Karpas-422 (cell line): ENCODE results near the gene SV2B. TPM values are rescaled to one million over a fixed set of nuclear protein-coding genes. Genes with fewer than 3 reads are reported as not detected.

Experiments used
- DNase-seq: peaks from one replicate; pipeline ENCODE4 v3.0.0-alpha.2; 2015
- H2AFZ ChIP-seq: fragments of 200-600 bp; sonication (generic); 2 replicates; pipeline ENCODE4 v1.6.1; 2014; ENCODE audit warnings: antibody characterized with exemption, low read length, mixed read lengths
- H3K27ac ChIP-seq: fragments of 200-600 bp; sonication (generic); 2 replicates; pipeline ENCODE4 v1.5.1; 2014; ENCODE audit warnings: mild to moderate bottlenecking, low read length, moderate library complexity
- H3K27me3 ChIP-seq: fragments of 200-600 bp; sonication (generic); 2 replicates; pipeline ENCODE4 v1.6.1; 2014; ENCODE audit warnings: low read length, mixed read lengths
- H3K36me3 ChIP-seq: fragments of 200-600 bp; sonication (generic); 2 replicates; pipeline ENCODE4 v1.6.1; 2014; ENCODE audit warnings: low read length, mixed read lengths; ENCODE audit not compliant: insufficient read depth
- H3K4me1 ChIP-seq: fragments of 200-600 bp; sonication (generic); 2 replicates; pipeline ENCODE4 v1.6.1; 2014; ENCODE audit warnings: mild to moderate bottlenecking, low read length, mixed read lengths
- H3K4me2 ChIP-seq: fragments of 200-600 bp; sonication (generic); 2 replicates; pipeline ENCODE4 v1.6.1; 2014; ENCODE audit warnings: low read length, low read depth, mild to moderate bottlenecking; ENCODE audit not compliant: poor library complexity, severe bottlenecking
- H3K4me3 ChIP-seq: fragments of 200-600 bp; sonication (generic); 2 replicates; pipeline ENCODE4 v1.5.1; 2014; ENCODE audit warnings: mild to moderate bottlenecking, antibody characterized with exemption, low read length, mixed read lengths
- H3K79me2 ChIP-seq: fragments of 200-600 bp; sonication (generic); 2 replicates; pipeline ENCODE4 v1.6.1; 2014; ENCODE audit warnings: mild to moderate bottlenecking, low read length, mixed read lengths
- H3K9ac ChIP-seq: fragments of 200-600 bp; sonication (generic); 2 replicates; pipeline ENCODE4 v1.6.0; 2014; ENCODE audit warnings: low read length
- H3K9me2 ChIP-seq: fragments of 200-600 bp; sonication (generic), shearing (Covaris generic); replicated peaks from 2 replicates; pipeline ENCODE4 v1.6.0; 2014; ENCODE audit warnings: mild to moderate bottlenecking, low read length, moderate library complexity; ENCODE audit not compliant: insufficient read depth
- H3K9me3 ChIP-seq: fragments of 300-700, 200-600 bp; sonication (generic); 2 replicates; pipeline ENCODE4 v1.6.1; 2014; ENCODE audit warnings: low read length, mixed read lengths
- H4K20me1 ChIP-seq: fragments of 200-600 bp; sonication (generic); 2 replicates; pipeline ENCODE4 v1.6.1; 2014; ENCODE audit warnings: mild to moderate bottlenecking, antibody characterized with exemption, low read length, low read depth; ENCODE audit not compliant: insufficient read depth
- total RNA-seq: library from RNA; depleted of rRNA; stranded (reverse); fragments of >200 nt; shearing (Covaris generic); gene quantifications from 2 replicates; pipeline ENCODE4 v1.2.3, GENCODE V29; 2014; ENCODE audit warnings: low replicate concordance

The SV2B gene
- total RNA-seq, 1 experiment from 2014 or later: 0.26 TPM

- Histone ChIP-seq H3K79me2 (no peaks in the 10 kb centered on the region), H4K20me1 (no peaks in the 10 kb centered on the region), H2AFZ (no peak overlapping the region), H3K4me3 (no peak overlapping the region), H3K4me1 (no peaks in the 10 kb centered on the region), H3K4me2 (no peak overlapping the region), H3K27me3 (no peaks in the 10 kb centered on the region), H3K36me3 (no peaks in the 10 kb centered on the region), H3K9me3 (no peaks in the 10 kb centered on the region), H3K27ac (no peak overlapping the region), H3K9ac (no peak overlapping the region), H3K9me2 (no peaks in the 10 kb centered on the region)
- no peak for DNase-seq
Measured at GRCh38 chr15:91209318-91209717, 109.3 kb downstream of the SV2B start.

GRCh38 chr15:91209726-91210125 is 109.7 kb downstream of the SV2B start:
- H3K9ac ChIP-seq: no peak overlapping the region

GRCh38 chr15:91214675-91215590 is 114.9 kb downstream of the SV2B start:
- H4K20me1 ChIP-seq: no peaks in the 10 kb centered on the region

More at GRCh38 chr15:91209726-91210125, 109.7 kb downstream of the SV2B start:
- Histone ChIP-seq H3K9me2 (no peaks in the 10 kb centered on the region), H3K4me3 (no peak overlapping the region), H3K27ac (no peak overlapping the region), H3K79me2 (no peaks in the 10 kb centered on the region), H3K9me3 (no peaks in the 10 kb centered on the region), H3K4me1 (no peaks in the 10 kb centered on the region), H4K20me1 (no peaks in the 10 kb centered on the region), H2AFZ (no peak overlapping the region), H3K4me2 (no peak overlapping the region), H3K27me3 (no peaks in the 10 kb centered on the region), H3K36me3 (no peaks in the 10 kb centered on the region)
- DNase-seq: no peak

GRCh38 chr15:91216000-91216399 is 115.9 kb downstream of the SV2B start:
- Histone ChIP-seq H3K79me2 (no peaks in the 10 kb centered on the region), H3K4me3 (no peak overlapping the region), H3K27ac (no peak overlapping the region), H3K9me2 (no peaks in the 10 kb centered on the region), H3K36me3 (no peaks in the 10 kb centered on the region), H3K9ac (no peak overlapping the region), H4K20me1 (no peaks in the 10 kb centered on the region), H3K4me1 (no peaks in the 10 kb centered on the region), H3K9me3 (no peaks in the 10 kb centered on the region), H2AFZ (no peak overlapping the region), H3K27me3 (no peaks in the 10 kb centered on the region), H3K4me2 (no peak overlapping the region)
- no peak for DNase-seq

More at GRCh38 chr15:91214675-91215590, 114.9 kb downstream of the SV2B start:
- no peak overlapping the region for H3K9ac ChIP-seq
- no peak for DNase-seq
- H3K79me2 ChIP-seq: no peaks in the 10 kb centered on the region
- no peaks in the 10 kb centered on the region for H3K36me3 ChIP-seq
- H2AFZ ChIP-seq: no peak overlapping the region
- no peaks in the 10 kb centered on the region for H3K4me1 ChIP-seq
- H3K9me2 ChIP-seq: no peaks in the 10 kb centered on the region
- H3K4me3 ChIP-seq: no peak overlapping the region
- H3K9me3 ChIP-seq: no peaks in the 10 kb centered on the region
- no peaks in the 10 kb centered on the region for H3K27me3 ChIP-seq
- no peak overlapping the region for H3K27ac ChIP-seq
- no peak overlapping the region for H3K4me2 ChIP-seq

GRCh38 chr15:91219206-91219605 is 119.1 kb downstream of the SV2B start:
- H3K9me2 ChIP-seq: no peaks in the 10 kb centered on the region
- no peaks in the 10 kb centered on the region for H3K4me1 ChIP-seq
- no peak overlapping the region for H3K4me2 ChIP-seq
- no peaks in the 10 kb centered on the region for H4K20me1 ChIP-seq
- no peak for DNase-seq
- no peaks in the 10 kb centered on the region for H3K27me3 ChIP-seq
- H3K27ac ChIP-seq: no peak overlapping the region
- no peak overlapping the region for H3K9ac ChIP-seq
- no peak overlapping the region for H2AFZ ChIP-seq
- H3K4me3 ChIP-seq: no peak overlapping the region
- no peaks in the 10 kb centered on the region for H3K36me3 ChIP-seq
- no peaks in the 10 kb centered on the region for H3K79me2 ChIP-seq
- H3K9me3 ChIP-seq: no peaks in the 10 kb centered on the region

- Histone ChIP-seq H3K27me3 (no peaks in the 10 kb centered on the region), H3K9me2 (no peaks in the 10 kb centered on the region), H2AFZ (no peak overlapping the region), H3K4me1 (no peaks in the 10 kb centered on the region), H3K9ac (no peak overlapping the region), H3K79me2 (no peaks in the 10 kb centered on the region), H4K20me1 (no peaks in the 10 kb centered on the region), H3K4me3 (no peak overlapping the region), H3K9me3 (no peaks in the 10 kb centered on the region), H3K36me3 (no peaks in the 10 kb centered on the region), H3K4me2 (no peak overlapping the region), H3K27ac (no peak overlapping the region)
- DNase-seq: no peak
Measured at GRCh38 chr15:91222052-91222451, 122.0 kb downstream of the SV2B start.

- H3K4me2 ChIP-seq: no peak overlapping the region
- no peak for DNase-seq
- no peak overlapping the region for H3K4me3 ChIP-seq
- H2AFZ ChIP-seq: no peak overlapping the region
- no peak overlapping the region for H3K27ac ChIP-seq
- H4K20me1 ChIP-seq: no peaks in the 10 kb centered on the region
- H3K9ac ChIP-seq: no peak overlapping the region
- no peaks in the 10 kb centered on the region for H3K9me2 ChIP-seq
- H3K9me3 ChIP-seq: no peaks in the 10 kb centered on the region
- H3K79me2 ChIP-seq: no peaks in the 10 kb centered on the region
- no peaks in the 10 kb centered on the region for H3K4me1 ChIP-seq
- H3K27me3 ChIP-seq: no peaks in the 10 kb centered on the region
- no peaks in the 10 kb centered on the region for H3K36me3 ChIP-seq
Measured at GRCh38 chr15:91223863-91224262, 123.8 kb downstream of the SV2B start.

- H3K79me2 ChIP-seq: no peaks in the 10 kb centered on the region
- H3K36me3 ChIP-seq: no peaks in the 10 kb centered on the region
- H3K27ac ChIP-seq: no peak overlapping the region
- no peak overlapping the region for H3K4me3 ChIP-seq
- H3K4me1 ChIP-seq: no peaks in the 10 kb centered on the region
- H3K9me3 ChIP-seq: no peaks in the 10 kb centered on the region
- H3K9ac ChIP-seq: no peak overlapping the region
- H3K9me2 ChIP-seq: no peaks in the 10 kb centered on the region
- peak; percentile 72 for DNase-seq
- no peak overlapping the region for H3K4me2 ChIP-seq
- no peak overlapping the region for H2AFZ ChIP-seq
- H4K20me1 ChIP-seq: no peaks in the 10 kb centered on the region
- no peaks in the 10 kb centered on the region for H3K27me3 ChIP-seq
Measured at GRCh38 chr15:91224755-91225380, 124.8 kb downstream of the SV2B start.
